ENCODE data around the gene TM4SF4.

DNA sequence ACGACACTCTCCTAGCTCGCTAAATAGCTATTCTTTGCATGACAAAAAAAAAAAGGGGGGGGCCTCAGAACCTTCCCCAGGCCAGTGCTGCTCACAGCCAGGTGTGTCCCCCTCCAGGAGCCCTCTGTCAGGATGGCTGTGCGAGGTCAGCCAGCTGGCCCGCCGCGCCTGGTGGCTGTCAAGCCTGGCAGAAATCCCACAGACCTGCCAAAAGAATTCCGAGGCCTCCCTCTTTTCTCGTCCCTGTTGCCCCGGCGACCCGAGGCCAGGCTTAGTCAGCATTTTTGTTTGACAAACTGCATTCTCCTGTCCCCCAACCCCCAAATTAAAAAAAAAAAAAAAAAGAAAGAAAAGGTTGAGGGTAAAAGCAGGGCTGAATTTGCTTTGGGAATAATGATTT lies 61.9 kb downstream of the TM4SF4 start:
- TF ChIP-seq EZH2 (IDR thresholded peaks at IDR 0.05) (no peak), POLR2AphosphoS5 (IDR thresholded peaks at IDR 0.05; ENCODE audit: borderline replicate concordance, low read depth, low read length) (no peak)

Measured in SK-N-MC (cell line).